22Rv1 (cell line): ENCODE measurements around the gene PARP12.

ENCODE experiments used
- CTCF ChIP-seq: fragments of 450-650 bp; IDR thresholded peaks from 2 replicates; pipeline ENCODE4 v1.5.1; 2017; ENCODE audit warnings: mild to moderate bottlenecking
- ZFX ChIP-seq: fragments of 450-650 bp; IDR thresholded peaks from 2 replicates; pipeline ENCODE4 v1.6.1; 2017; ENCODE audit warnings: antibody characterized with exemption, borderline replicate concordance

DNA sequence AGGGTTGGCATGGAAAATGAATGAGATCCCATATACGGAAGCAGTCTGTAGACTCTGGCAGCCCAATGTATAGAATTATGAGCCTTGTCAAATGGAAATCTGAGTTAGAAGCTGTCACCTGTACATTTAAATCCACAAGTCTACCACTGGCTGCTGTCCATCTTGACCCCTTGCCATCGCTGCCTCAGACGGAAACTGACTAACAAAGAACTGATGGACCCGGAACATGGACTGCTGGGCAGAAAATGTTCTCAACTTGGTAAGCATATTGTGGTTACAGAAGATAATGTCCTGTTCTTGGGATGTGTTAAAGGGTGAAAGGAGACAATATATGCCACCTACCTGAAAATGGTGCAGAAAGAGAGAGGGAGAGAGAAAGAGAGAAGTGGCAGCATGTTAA, 37.5 kb downstream of the PARP12 start:
- TF ChIP-seq CTCF (no peak), ZFX (no peak)
